ENCODE data around the gene RAB6C.
"Not testable (repeated sequence)": the region's sequence is repeated elsewhere in the genome, so short reads cannot be mapped to it uniquely, and the experiment has no call there.

Gene RAB6C

GRCh38 chr2:129979629-129980155 is at the start of gene RAB6C:
RAB6C (plus strand) TSS chr2:129979666; CDS start chr2:129980116, 450 bp downstream.
- DNase-seq (ENCODE audit: low spot score): not testable (repeated sequence)

GRCh38 chr2:129930451-129930850 is 49.0 kb upstream of the RAB6C start:
- no peak for DNase-seq (ENCODE audit: low spot score)

- not testable (repeated sequence) for DNase-seq (ENCODE audit: low spot score)
Measured at GRCh38 chr2:129933387-129933786, 46.1 kb upstream of the RAB6C start.

GRCh38 chr2:129934044-129934822 is 45.2 kb upstream of the RAB6C start:
- DNase-seq (ENCODE audit: low spot score): no peak

GRCh38 chr2:129935118-129935517 is 44.3 kb upstream of the RAB6C start:
- DNase-seq (ENCODE audit: low spot score): no peak

- DNase-seq (ENCODE audit: low spot score): peak; percentile 13
Measured at GRCh38 chr2:129936334-129936934, 43.0 kb upstream of the RAB6C start.

- not testable (repeated sequence) for DNase-seq (ENCODE audit: low spot score)
Measured at GRCh38 chr2:129938850-129939471, 40.5 kb upstream of the RAB6C start.

- not testable (repeated sequence) for DNase-seq (ENCODE audit: low spot score)
Measured at GRCh38 chr2:129943456-129943855, 36.0 kb upstream of the RAB6C start.

- no peak for DNase-seq (ENCODE audit: low spot score)
Measured at GRCh38 chr2:129945557-129945956, 33.9 kb upstream of the RAB6C start.

- DNase-seq (ENCODE audit: low spot score): not testable (repeated sequence)
Measured at GRCh38 chr2:129947712-129948111, 31.8 kb upstream of the RAB6C start.

GRCh38 chr2:129956171-129956570 is 23.3 kb upstream of the RAB6C start:
- DNase-seq (ENCODE audit: low spot score): not testable (repeated sequence)

GRCh38 chr2:129957891-129958290 is 21.6 kb upstream of the RAB6C start:
- no peak for DNase-seq (ENCODE audit: low spot score)

- not testable (repeated sequence) for DNase-seq (ENCODE audit: low spot score)
Measured at GRCh38 chr2:129958736-129959135, 20.7 kb upstream of the RAB6C start.

- not testable (repeated sequence) for DNase-seq (ENCODE audit: low spot score)
Measured at GRCh38 chr2:129968605-129969004, 10.9 kb upstream of the RAB6C start.

GRCh38 chr2:129975016-129975774 is 4.3 kb upstream of the RAB6C start:
- DNase-seq (ENCODE audit: low spot score): no peak

- not testable (repeated sequence) for DNase-seq (ENCODE audit: low spot score)
Measured at GRCh38 chr2:129976969-129977368, 2.5 kb upstream of the RAB6C start.

- DNase-seq (ENCODE audit: low spot score): no peak
Measured at GRCh38 chr2:129977986-129978385, 1.5 kb upstream of the RAB6C start.

- DNase-seq (ENCODE audit: low spot score): not testable (repeated sequence)
Measured at GRCh38 chr2:129980246-129980645, 780 bp downstream of the RAB6C start.

- not testable (repeated sequence) for DNase-seq (ENCODE audit: low spot score)
Measured at GRCh38 chr2:129981689-129982088, 2.2 kb downstream of the RAB6C start.

- no peak for DNase-seq (ENCODE audit: low spot score)
Measured at GRCh38 chr2:129984426-129984825, 5.0 kb downstream of the RAB6C start.

GRCh38 chr2:129992415-129993006 is 13.0 kb downstream of the RAB6C start:
- DNase-seq (ENCODE audit: low spot score): not testable (repeated sequence)
